Smooth muscle cell of the brain vasculature (primary cell): ENCODE data around the gene TGFBR2.

Experiments used
- DNase-seq: peaks from one replicate; pipeline ENCODE4 v3.0.0-alpha.2; 2012; ENCODE audit warnings: low read depth, low spot score

TGFBR2 gene

GRCh38 chr3:30637310-30638219, 31.2 kb downstream of the TGFBR2 start:
- DNase-seq = no peak

GRCh38 chr3:30638685-30639412, 32.4 kb downstream of the TGFBR2 start:
- no peak for DNase-seq

- no peak for DNase-seq
These were observed 33.5 kb downstream of the TGFBR2 start for GRCh38 chr3:30639937-30640336.

GRCh38 chr3:30640851-30641250, 34.5 kb downstream of the TGFBR2 start:
- DNase-seq = no peak

GRCh38 chr3:30641416-30642251, 35.2 kb downstream of the TGFBR2 start:
- no peak for DNase-seq

GRCh38 chr3:30642849-30643361, 36.5 kb downstream of the TGFBR2 start:
- no peak for DNase-seq

- DNase-seq = no peak
These were observed 37.5 kb downstream of the TGFBR2 start for GRCh38 chr3:30643763-30644462.

- DNase-seq = no peak
These were observed 38.2 kb downstream of the TGFBR2 start for GRCh38 chr3:30644615-30645014.

- DNase-seq = no peak
These were observed 38.7 kb downstream of the TGFBR2 start for GRCh38 chr3:30645077-30645476.

- no peak for DNase-seq
These were observed 39.9 kb downstream of the TGFBR2 start for GRCh38 chr3:30646181-30646876.

- DNase-seq = no peak
These were observed 40.8 kb downstream of the TGFBR2 start for GRCh38 chr3:30646961-30647752.

- no peak for DNase-seq
These were observed 42.4 kb downstream of the TGFBR2 start for GRCh38 chr3:30648670-30649357.

- DNase-seq = no peak
These were observed 43.3 kb downstream of the TGFBR2 start for GRCh38 chr3:30649572-30650318.

- DNase-seq = no peak
These were observed 44.1 kb downstream of the TGFBR2 start for GRCh38 chr3:30650348-30650995.

GRCh38 chr3:30654269-30654668, 47.9 kb downstream of the TGFBR2 start:
- DNase-seq = no peak

GRCh38 chr3:30655187-30655812, 48.9 kb downstream of the TGFBR2 start:
- DNase-seq = no peak

- no peak for DNase-seq
These were observed 50.3 kb downstream of the TGFBR2 start for GRCh38 chr3:30656624-30657141.
